Naive thymus-derived CD4-positive, alpha-beta T cell (primary cell): ENCODE measurements around the gene PDZD2. TPM values are rescaled to one million over a fixed set of nuclear protein-coding genes. Genes with fewer than 3 reads are reported as not detected.
A peak's percentile ranks its signal among the peaks of the same experiment; 100 is the strongest.

Experiments
- ATAC-seq: fragments of 150-1000 bp; cut with Tn5 transposase; 2 replicates; pipeline ENCODE4 v1.10.0; 2021; ENCODE audit warnings: mild to moderate bottlenecking, moderate library complexity
- CTCF ChIA-PET: fragments of 350-600 bp; sonication (Branson Sonifier 250); formaldehyde crosslinking; loops from one replicate; lab custom pipeline; 2021; ENCODE audit warnings: antibody characterized with exemption; lab: Charles Lee
- POLR2A ChIA-PET: fragments of 350-600 bp; sonication (Branson Sonifier 250); formaldehyde crosslinking; loops from one replicate; lab custom pipeline; 2021; ENCODE audit warnings: antibody characterized with exemption, inconsistent platforms; lab: Charles Lee
- DNase-seq, 9 donors: peaks; one replicate each; pipeline versions ENCODE4 v3.0.0 to v3.0.0-alpha.2; 2020 to 2022; ENCODE audit warnings: mixed read lengths in 1 of 9
- H3K27ac ChIP-seq: one replicate; pipeline ENCODE4 v1.7.0; 2013; ENCODE audit warnings: mild to moderate bottlenecking, low read depth, low read length, moderate library complexity
- H3K27me3 ChIP-seq, 2 donors: one replicate each; pipeline ENCODE4 v1.7.0; 2013; ENCODE audit warnings: low read length in 2 of 2, mild to moderate bottlenecking in 2 of 2, moderate library complexity in 2 of 2; ENCODE audit not compliant: control insufficient read depth in 2 of 2, insufficient read depth in 2 of 2
- H3K36me3 ChIP-seq, 3 experiments: 1 replicate in 2 of 3; 2 replicates in 1 of 3; pipeline ENCODE4 v1.7.0; 2013; ENCODE audit warnings: low read length in 3 of 3, mild to moderate bottlenecking in 3 of 3, moderate library complexity in 1 of 3; ENCODE audit not compliant: insufficient read depth in 3 of 3, control insufficient read depth in 2 of 3
- H3K4me1 ChIP-seq, 2 donors: one replicate each; pipeline ENCODE4 v1.7.0; 2013; ENCODE audit warnings: low read length in 2 of 2, mild to moderate bottlenecking in 2 of 2, moderate library complexity in 1 of 2; ENCODE audit not compliant: control insufficient read depth in 2 of 2, insufficient read depth in 2 of 2
- H3K4me3 ChIP-seq: 2 replicates; pipeline ENCODE4 v1.7.0; 2013; ENCODE audit warnings: mild to moderate bottlenecking, low read length
- H3K9me3 ChIP-seq, 3 experiments: 1 replicate in 2 of 3; 2 replicates in 1 of 3; pipeline ENCODE4 v1.7.0; 2013; ENCODE audit warnings: low read length in 3 of 3; ENCODE audit not compliant: control insufficient read depth in 2 of 3
- H3K27ac Mint-ChIP-seq, 9 donors: one replicate each; pipeline ENCODE4 v1.8.0; 2020 to 2022; ENCODE audit warnings: mixed read lengths in 9 of 9, mild to moderate bottlenecking in 8 of 9, moderate library complexity in 5 of 9, inconsistent platforms in 2 of 9
- H3K27me3 Mint-ChIP-seq, 5 donors: one replicate each; pipeline ENCODE4 v1.8.0; 2021 to 2022; ENCODE audit warnings: mixed read lengths in 5 of 5, mild to moderate bottlenecking in 1 of 5
- H3K36me3 Mint-ChIP-seq, 5 donors: one replicate each; pipeline ENCODE4 v1.8.0; 2020 to 2022; ENCODE audit warnings: mixed read lengths in 5 of 5, mild to moderate bottlenecking in 3 of 5, inconsistent platforms in 1 of 5
- H3K4me1 Mint-ChIP-seq, 7 donors: one replicate each; pipeline ENCODE4 v1.8.0; 2020 to 2022; ENCODE audit warnings: mixed read lengths in 7 of 7, mild to moderate bottlenecking in 3 of 7, inconsistent platforms in 1 of 7
- H3K4me3 Mint-ChIP-seq, 10 donors: one replicate each; pipeline ENCODE4 v1.8.0; 2020 to 2022; ENCODE audit warnings: mild to moderate bottlenecking in 10 of 10, mixed read lengths in 10 of 10, moderate library complexity in 6 of 10, inconsistent platforms in 2 of 10
- H3K9me3 Mint-ChIP-seq, 11 donors: one replicate each; pipeline ENCODE4 v1.8.0; 2020 to 2022; ENCODE audit warnings: mixed read lengths in 11 of 11, mild to moderate bottlenecking in 4 of 11, inconsistent platforms in 1 of 11, moderate library complexity in 1 of 11
- intact Hi-C, 2 donors: fragments of 100-400 bp; cut with micrococcal nuclease; formaldehyde crosslinking; loops; one replicate each; pipeline ENCODE4 v1.15.1; 2023
- polyA plus RNA-seq, 2 donors: library from polyadenylated mRNA; unstranded; fragments of 300-500 nt; fragmentation: Illumina TruSeq; gene quantifications; one replicate each; pipeline ENCODE4 v1.2.3, GENCODE V29; 2021
- total RNA-seq, 6 experiments: library from RNA in 5 of 6; stranded (reverse) in 5 of 6; gene quantifications; 1 replicate in 5 of 6; 2 replicates in 1 of 6; pipeline ENCODE4 v1.2.3 and lab custom pipeline; 2021 to 2026

Gene PDZD2
- total and polyA plus RNA-seq, 7 experiments from 2014 or later: 1.1 to 2.7 (median 1.3) TPM; not detected in 1

- Histone ChIP-seq H3K27ac (no peak overlapping the region), H3K36me3 (no peaks in the 10 kb centered on the region), H3K27me3 (no peaks in the 10 kb centered on the region), H3K9me3 (no peaks in the 10 kb centered on the region), H3K4me1 (no peaks in the 10 kb centered on the region), H3K4me3 (no peak overlapping the region)
- ChIA-PET CTCF (no interaction called here), POLR2A (no interaction called here)
- H3K27ac Mint-ChIP-seq: no peak overlapping the region
- ATAC-seq (no peak), DNase-seq (no peak)
- H3K36me3 Mint-ChIP-seq: peaks cover 0 to 3% (median 0%) of the 10 kb centered on the region in 5 donors
- H3K4me3 Mint-ChIP-seq: no peak overlapping the region
- H3K9me3 Mint-ChIP-seq: no peaks in the 10 kb centered on the region
- H3K4me1 Mint-ChIP-seq: peaks cover 6 to 25% (median 13%) of the 10 kb centered on the region in 7 donors
- H3K27me3 Mint-ChIP-seq: no peaks in the 10 kb centered on the region
- intact Hi-C loops: no loop called here
Measured at GRCh38 chr5:32023816-32024215, 384.9 kb downstream of the PDZD2 start.

GRCh38 chr5:32024751-32025150 lies 385.8 kb downstream of the PDZD2 start:
- H3K36me3 ChIP-seq: no peaks in the 10 kb centered on the region
- Mint-ChIP-seq H3K9me3 (no peaks in the 10 kb centered on the region), H3K27ac (peak overlapping the region in 1 of 9 donors; percentile 79), H3K4me3 (no peak overlapping the region), H3K27me3 (no peaks in the 10 kb centered on the region), H3K36me3 (peaks cover 0 to 3% (median 0%) of the 10 kb centered on the region in 5 donors), H3K4me1 (peaks cover 5 to 16% (median 12%) of the 10 kb centered on the region in 7 donors)
- ATAC-seq (no peak), DNase-seq (no peak)
- no peaks in the 10 kb centered on the region for H3K27me3 ChIP-seq
- H3K4me1 ChIP-seq: no peaks in the 10 kb centered on the region
- ChIA-PET POLR2A (no interaction called here), CTCF (no interaction called here)
- intact Hi-C loops: no loop called here
- no peaks in the 10 kb centered on the region for H3K9me3 ChIP-seq
- H3K27ac ChIP-seq: no peak overlapping the region
- H3K4me3 ChIP-seq: no peak overlapping the region

- POLR2A ChIA-PET: no interaction called here
- Mint-ChIP-seq H3K4me1 (peaks cover 0 to 21% (median 12%) of the 10 kb centered on the region in 7 donors), H3K36me3 (peaks cover 0 to 3% (median 0%) of the 10 kb centered on the region in 5 donors), H3K27ac (peak overlapping the region in 1 of 9 donors; percentile 54), H3K27me3 (no peaks in the 10 kb centered on the region), H3K4me3 (peak overlapping the region in 1 of 10 donors; percentile 11), H3K9me3 (no peaks in the 10 kb centered on the region)
- Histone ChIP-seq H3K36me3 (no peaks in the 10 kb centered on the region), H3K27me3 (no peaks in the 10 kb centered on the region), H3K9me3 (no peaks in the 10 kb centered on the region), H3K27ac (no peak overlapping the region), H3K4me3 (no peak overlapping the region), H3K4me1 (no peaks in the 10 kb centered on the region)
- intact Hi-C loops: no loop called here
- CTCF ChIA-PET: no interaction called here
- no peak for DNase-seq
- ATAC-seq: no peak
Measured at GRCh38 chr5:32027093-32027716, 388.3 kb downstream of the PDZD2 start.

GRCh38 chr5:32027717-32028458 lies 389.0 kb downstream of the PDZD2 start:
- intact Hi-C loops: no loop called here
- Mint-ChIP-seq H3K27ac (peak overlapping the region in 2 of 9 donors; percentile 41 to 54), H3K4me1 (peaks cover 6 to 28% (median 18%) of the 10 kb centered on the region in 7 donors), H3K4me3 (peak overlapping the region in 1 of 10 donors; percentile 11), H3K36me3 (peaks cover 0 to 5% (median 0%) of the 10 kb centered on the region in 5 donors), H3K9me3 (no peaks in the 10 kb centered on the region), H3K27me3 (no peaks in the 10 kb centered on the region)
- Histone ChIP-seq H3K4me1 (peaks cover 0 to 5% of the 10 kb centered on the region in 2 donors), H3K27me3 (no peaks in the 10 kb centered on the region), H3K9me3 (no peaks in the 10 kb centered on the region), H3K36me3 (no peaks in the 10 kb centered on the region), H3K4me3 (no peak overlapping the region), H3K27ac (no peak overlapping the region)
- DNase-seq: no peak
- peak; percentile 54 for ATAC-seq
- ChIA-PET POLR2A (no interaction called here), CTCF (no interaction called here)

GRCh38 chr5:32029261-32029660 lies 390.3 kb downstream of the PDZD2 start:
- H3K4me3 Mint-ChIP-seq: no peak overlapping the region
- H3K27ac Mint-ChIP-seq: peak overlapping the region in 2 of 9 donors; percentile 44 to 74
- Histone ChIP-seq H3K9me3 (no peaks in the 10 kb centered on the region), H3K4me1 (peaks cover 0 to 19% of the 10 kb centered on the region in 2 donors), H3K36me3 (no peaks in the 10 kb centered on the region), H3K27ac (no peak overlapping the region), H3K4me3 (no peak overlapping the region), H3K27me3 (no peaks in the 10 kb centered on the region)
- DNase-seq: no peak
- H3K4me1 Mint-ChIP-seq: peaks cover 11 to 37% (median 27%) of the 10 kb centered on the region in 7 donors
- peaks cover 0 to 7% (median 0%) of the 10 kb centered on the region in 5 donors for H3K36me3 Mint-ChIP-seq
- ChIA-PET POLR2A (interaction anchor here (0.7 kb wide), 1 partner anchor 168 kb away, joined by 3 read pairs; no protein-coding TSS in a partner anchor), CTCF (no interaction called here)
- no peaks in the 10 kb centered on the region for H3K9me3 Mint-ChIP-seq
- intact Hi-C loops: no loop called here
- H3K27me3 Mint-ChIP-seq: no peaks in the 10 kb centered on the region
- no peak for ATAC-seq

GRCh38 chr5:32029781-32030180 lies 390.9 kb downstream of the PDZD2 start:
- no peaks in the 10 kb centered on the region for H3K36me3 ChIP-seq
- no peak for ATAC-seq
- no peak overlapping the region for H3K4me3 Mint-ChIP-seq

More at GRCh38 chr5:32029781-32030180, 390.9 kb downstream of the PDZD2 start:
- Mint-ChIP-seq H3K27me3 (no peaks in the 10 kb centered on the region), H3K36me3 (peaks cover 0 to 6% (median 0%) of the 10 kb centered on the region in 5 donors), H3K27ac (no peak overlapping the region), H3K9me3 (no peaks in the 10 kb centered on the region), H3K4me1 (peaks cover 11 to 41% (median 31%) of the 10 kb centered on the region in 7 donors)
- Histone ChIP-seq H3K27me3 (no peaks in the 10 kb centered on the region), H3K27ac (no peak overlapping the region), H3K9me3 (no peaks in the 10 kb centered on the region), H3K4me3 (no peak overlapping the region), H3K4me1 (peaks cover 0 to 19% of the 10 kb centered on the region in 2 donors)
- intact Hi-C loops: no loop called here
- POLR2A ChIA-PET: no interaction called here
- no peak for DNase-seq
- CTCF ChIA-PET: no interaction called here
